Measurements from ENCODE around the gene CYP4Z1. TPM values are rescaled to one million over a fixed set of nuclear protein-coding genes. Genes with fewer than 3 reads are reported as not detected.

CYP4Z1 gene
- 0.42 TPM for total RNA-seq
- polyA plus RNA-seq = 1.7 TPM
- long read RNA-seq, donor 1 = 0 reads
- long read RNA-seq, donor 2 = 0 reads
- long read RNA-seq, donor 3 = 0 reads
- long read RNA-seq, donor 4 = 0 reads
- long read RNA-seq, donor 5 = 0 reads
- long read RNA-seq, donor 6 = 0 reads
- long read RNA-seq, donor 7 = 0 reads
- long read RNA-seq, donor 8 = 0 reads
- long read RNA-seq, donor 9 = 0 reads
- long read RNA-seq, donor 10 = 0 reads

- Histone ChIP-seq H3K4me3 (ENCODE audit: low read length in 2 of 2) (no peak within 1 kb of the TSS), H3K27ac (ENCODE audit: low read depth in 1 of 2, low read length in 1 of 2) (no peak within 1 kb of the TSS), H3K4me1 (ENCODE audit: control insufficient read depth in 2 of 2, insufficient read depth in 2 of 2, low read length in 2 of 2) (no peaks in the 10 kb centered on the region)
These were observed at the start of gene CYP4Z1 for GRCh38 chr1:47067097-47067594. TSS of gene CYP4Z1 (plus strand) at chr1:47067231. CDS start at chr1:47067491, 260 bp downstream.

DNA sequence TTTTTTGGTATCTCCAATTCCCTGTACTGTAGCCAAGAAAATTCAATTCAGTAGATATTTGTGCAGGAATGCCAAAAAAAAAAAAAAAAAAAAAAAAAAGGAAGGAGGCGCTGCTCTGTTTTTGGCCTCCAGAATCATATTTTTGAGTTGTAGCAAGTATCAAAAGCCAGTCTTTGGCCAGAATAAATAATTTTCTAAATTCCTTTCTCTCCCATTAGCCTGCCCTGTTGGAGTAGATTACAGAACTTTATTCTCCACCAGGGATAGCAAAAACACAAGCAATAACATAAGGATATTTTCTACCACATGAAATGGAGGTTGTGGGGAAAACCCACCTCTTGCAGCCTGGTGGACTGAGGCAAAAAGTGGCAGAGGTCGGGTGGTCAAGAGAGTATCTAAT, 46.0 kb upstream of the CYP4Z1 start:
- no peak for DNase-seq (ENCODE audit: low read depth in 6 of 9, low spot score in 9 of 9)
- Histone ChIP-seq H3K36me3 (ENCODE audit: control insufficient read depth in 2 of 2, insufficient read depth in 2 of 2, low read length in 1 of 2) (no peaks in the 10 kb centered on the region), H3K27me3 (ENCODE audit: control insufficient read depth in 2 of 2, insufficient read depth in 1 of 2, low read length in 1 of 2) (peaks cover 18 to 30% of the 10 kb centered on the region in 2 donors), H3K9me3 (ENCODE audit: control insufficient read depth in 2 of 2, insufficient read depth in 1 of 2, low read length in 1 of 2) (no peaks in the 10 kb centered on the region), H3K27ac (ENCODE audit: low read depth in 1 of 2, low read length in 1 of 2) (no peak overlapping the region), H3K4me3 (ENCODE audit: low read length in 2 of 2) (no peak overlapping the region), H3K4me1 (ENCODE audit: control insufficient read depth in 2 of 2, insufficient read depth in 2 of 2, low read length in 2 of 2) (no peaks in the 10 kb centered on the region)
- 90% methylated on average over 2 of the region's 2 CpGs for WGBS

More at GRCh38 chr1:47067097-47067594, at the start of gene CYP4Z1:
- DNase-seq (ENCODE audit: low read depth in 6 of 9, low spot score in 9 of 9) = no peak
- Histone ChIP-seq H3K9me3 (ENCODE audit: control insufficient read depth in 2 of 2, insufficient read depth in 1 of 2, low read length in 1 of 2) (no peaks in the 10 kb centered on the region), H3K36me3 (ENCODE audit: control insufficient read depth in 2 of 2, insufficient read depth in 2 of 2, low read length in 1 of 2) (no peaks in the 10 kb centered on the region), H3K27me3 (ENCODE audit: control insufficient read depth in 2 of 2, insufficient read depth in 1 of 2, low read length in 1 of 2) (no peaks in the 10 kb centered on the region)

GRCh38 chr1:47023268-47024140, 43.5 kb upstream of the CYP4Z1 start, which contains the start of gene CYP4X1:
TSS of gene CYP4X1 (plus strand) at chr1:47023669. CDS start at chr1:47023818, 149 bp downstream.
- Histone ChIP-seq H3K4me3 (ENCODE audit: low read length in 2 of 2) (no peak within 1 kb of the TSS), H3K27ac (ENCODE audit: low read depth in 1 of 2, low read length in 1 of 2) (no peak within 1 kb of the TSS), H3K9me3 (ENCODE audit: control insufficient read depth in 2 of 2, insufficient read depth in 1 of 2, low read length in 1 of 2) (no peaks in the 10 kb centered on the region), H3K4me1 (ENCODE audit: control insufficient read depth in 2 of 2, insufficient read depth in 2 of 2, low read length in 2 of 2) (no peaks in the 10 kb centered on the region), H3K36me3 (ENCODE audit: control insufficient read depth in 2 of 2, insufficient read depth in 2 of 2, low read length in 1 of 2) (no peaks in the 10 kb centered on the region), H3K27me3 (ENCODE audit: control insufficient read depth in 2 of 2, insufficient read depth in 1 of 2, low read length in 1 of 2) (peaks cover 18 to 30% of the 10 kb centered on the region in 2 donors)
- WGBS = 8% methylated on average over 49 of the region's 49 CpGs
- no peak for DNase-seq (ENCODE audit: low read depth in 6 of 9, low spot score in 9 of 9)

DNA sequence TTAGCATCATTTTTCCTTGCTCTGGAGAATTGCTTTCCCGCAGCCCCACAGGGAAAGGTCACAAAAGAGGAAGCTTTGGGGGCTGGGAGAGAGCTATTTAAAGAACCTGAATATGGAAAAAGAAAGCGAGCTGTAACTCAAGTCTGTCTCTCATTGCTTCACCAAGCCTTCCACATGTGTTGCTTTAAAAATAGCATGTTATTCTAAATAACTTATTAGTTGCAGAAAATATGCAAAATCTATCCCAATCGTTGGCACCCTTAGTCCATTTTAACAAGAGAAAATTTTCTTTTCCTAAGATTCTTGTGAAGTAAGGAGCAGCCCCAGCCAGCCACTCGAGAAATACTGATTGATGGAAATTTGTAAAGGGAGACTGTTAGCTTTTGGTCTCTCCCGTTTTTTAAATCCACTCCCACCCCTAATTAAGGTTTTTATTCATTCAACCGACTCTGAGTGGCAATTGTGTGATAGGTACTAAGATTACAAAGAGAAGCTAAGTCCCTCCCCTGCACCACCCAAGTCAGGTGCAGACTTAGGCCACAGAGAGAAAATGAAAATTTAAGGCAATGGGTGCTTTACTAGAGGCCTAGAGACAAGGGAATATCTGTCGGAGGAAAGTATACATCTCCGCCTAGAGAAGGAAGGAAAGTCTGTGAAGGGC, 42.8 kb upstream of the CYP4Z1 start:
- H3K27ac ChIP-seq (ENCODE audit: low read depth in 1 of 2, low read length in 1 of 2) = no peak overlapping the region

DNA sequence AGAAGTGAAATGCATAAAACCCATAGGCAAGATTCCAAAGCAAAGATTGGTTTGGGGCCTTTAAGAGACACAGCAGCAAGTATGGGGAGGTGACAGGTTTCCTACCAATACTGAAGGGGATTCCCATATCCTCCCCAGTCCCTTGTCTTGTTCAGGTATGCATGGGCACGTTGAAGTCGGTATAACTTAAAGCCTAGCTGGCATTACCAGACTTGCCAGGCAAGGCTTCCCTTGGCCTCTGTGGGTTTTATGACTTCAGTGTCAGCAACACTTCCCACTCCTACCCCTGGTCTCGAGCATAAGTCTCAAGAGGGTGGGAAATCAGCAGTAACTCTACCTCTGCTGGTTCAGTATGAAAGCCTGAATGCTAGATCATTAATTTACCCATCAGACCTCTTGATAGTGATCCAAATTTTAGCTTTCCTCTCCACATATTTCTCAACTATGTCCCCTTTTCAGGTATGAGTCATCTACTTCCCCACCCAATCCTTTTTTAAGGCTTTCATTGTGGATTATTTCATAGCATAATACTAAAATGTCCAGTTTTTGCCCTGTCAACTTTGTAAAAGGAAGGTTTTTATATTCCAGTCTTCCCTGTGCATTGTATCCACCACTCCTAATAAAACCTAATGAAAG, 36.7 kb upstream of the CYP4Z1 start:
- H3K27me3 ChIP-seq (ENCODE audit: control insufficient read depth in 2 of 2, insufficient read depth in 1 of 2, low read length in 1 of 2) = no peaks in the 10 kb centered on the region
- 82% methylated on average over 3 of the region's 3 CpGs for whole genome bisulfite sequencing
- H3K36me3 ChIP-seq (ENCODE audit: control insufficient read depth in 2 of 2, insufficient read depth in 2 of 2, low read length in 1 of 2) = no peaks in the 10 kb centered on the region
- no peaks in the 10 kb centered on the region for H3K4me1 ChIP-seq (ENCODE audit: control insufficient read depth in 2 of 2, insufficient read depth in 2 of 2, low read length in 2 of 2)
- H3K4me3 ChIP-seq (ENCODE audit: low read length in 2 of 2) = no peak overlapping the region
- no peak for DNase-seq (ENCODE audit: low read depth in 6 of 9, low spot score in 9 of 9)
- H3K9me3 ChIP-seq (ENCODE audit: control insufficient read depth in 2 of 2, insufficient read depth in 1 of 2, low read length in 1 of 2) = no peaks in the 10 kb centered on the region
- no peak overlapping the region for H3K27ac ChIP-seq (ENCODE audit: low read depth in 1 of 2, low read length in 1 of 2)

More for the DNA sequence above, 42.8 kb upstream of the CYP4Z1 start:
- H3K4me3 ChIP-seq (ENCODE audit: low read length in 2 of 2) = no peak overlapping the region
- no peak for DNase-seq (ENCODE audit: low read depth in 6 of 9, low spot score in 9 of 9)
- H3K9me3 ChIP-seq (ENCODE audit: control insufficient read depth in 2 of 2, insufficient read depth in 1 of 2, low read length in 1 of 2) = no peaks in the 10 kb centered on the region
- peaks cover 18 to 30% of the 10 kb centered on the region in 2 donors for H3K27me3 ChIP-seq (ENCODE audit: control insufficient read depth in 2 of 2, insufficient read depth in 1 of 2, low read length in 1 of 2)
- WGBS = 43% methylated on average over 8 of the region's 8 CpGs
- no peaks in the 10 kb centered on the region for H3K4me1 ChIP-seq (ENCODE audit: control insufficient read depth in 2 of 2, insufficient read depth in 2 of 2, low read length in 2 of 2)
- H3K36me3 ChIP-seq (ENCODE audit: control insufficient read depth in 2 of 2, insufficient read depth in 2 of 2, low read length in 1 of 2) = no peaks in the 10 kb centered on the region

DNA sequence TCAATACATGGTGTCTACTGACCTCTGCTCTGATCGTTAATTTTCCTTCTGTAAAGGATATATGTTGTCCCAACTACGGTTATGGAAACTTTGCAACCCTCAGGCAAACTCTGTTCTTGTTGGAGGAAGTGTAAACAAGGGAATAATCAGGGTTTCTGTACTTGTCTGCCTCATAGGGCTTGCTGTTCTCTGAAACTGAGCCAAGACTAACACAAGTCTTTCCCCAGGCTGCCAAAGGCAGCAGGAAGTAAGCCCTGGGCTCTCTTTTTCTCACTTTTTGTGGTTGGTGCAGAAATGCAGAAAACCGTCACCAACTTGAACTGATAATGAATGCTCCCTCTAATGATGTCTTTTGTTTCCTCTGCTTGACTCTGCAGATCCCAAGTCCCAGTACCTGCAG, 36.0 kb upstream of the CYP4Z1 start:
- H3K27ac ChIP-seq (ENCODE audit: low read depth in 1 of 2, low read length in 1 of 2) = no peak overlapping the region
- 60% methylated on average over 3 of the region's 3 CpGs for WGBS
- no peaks in the 10 kb centered on the region for H3K27me3 ChIP-seq (ENCODE audit: control insufficient read depth in 2 of 2, insufficient read depth in 1 of 2, low read length in 1 of 2)
- no peak overlapping the region for H3K4me3 ChIP-seq (ENCODE audit: low read length in 2 of 2)
- H3K36me3 ChIP-seq (ENCODE audit: control insufficient read depth in 2 of 2, insufficient read depth in 2 of 2, low read length in 1 of 2) = no peaks in the 10 kb centered on the region
- H3K9me3 ChIP-seq (ENCODE audit: control insufficient read depth in 2 of 2, insufficient read depth in 1 of 2, low read length in 1 of 2) = no peaks in the 10 kb centered on the region
- no peaks in the 10 kb centered on the region for H3K4me1 ChIP-seq (ENCODE audit: control insufficient read depth in 2 of 2, insufficient read depth in 2 of 2, low read length in 2 of 2)
- DNase-seq (ENCODE audit: low read depth in 6 of 9, low spot score in 9 of 9) = no peak

DNA sequence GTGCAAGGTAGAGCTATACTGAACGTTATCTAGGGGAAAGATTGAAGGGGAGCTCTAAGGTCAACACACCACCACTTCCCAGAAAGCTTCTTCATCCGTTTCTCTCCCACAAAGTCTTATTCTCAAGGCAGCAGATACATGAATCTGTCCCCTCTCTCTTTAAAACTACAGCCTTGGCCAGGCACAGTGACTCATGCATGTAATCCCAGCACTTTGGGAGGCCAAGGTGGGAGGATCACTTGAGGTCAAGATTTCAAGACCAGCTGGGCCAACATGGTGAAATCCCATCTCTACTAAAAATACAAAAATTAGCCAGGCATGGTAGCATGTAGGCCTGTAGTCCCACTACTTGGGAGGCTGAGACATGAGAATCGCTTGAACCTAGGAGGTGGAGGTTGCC, 35.4 kb upstream of the CYP4Z1 start:
- Histone ChIP-seq H3K27ac (ENCODE audit: low read depth in 1 of 2, low read length in 1 of 2) (no peak overlapping the region), H3K9me3 (ENCODE audit: control insufficient read depth in 2 of 2, insufficient read depth in 1 of 2, low read length in 1 of 2) (no peaks in the 10 kb centered on the region), H3K4me1 (ENCODE audit: control insufficient read depth in 2 of 2, insufficient read depth in 2 of 2, low read length in 2 of 2) (no peaks in the 10 kb centered on the region), H3K27me3 (ENCODE audit: control insufficient read depth in 2 of 2, insufficient read depth in 1 of 2, low read length in 1 of 2) (no peaks in the 10 kb centered on the region), H3K36me3 (ENCODE audit: control insufficient read depth in 2 of 2, insufficient read depth in 2 of 2, low read length in 1 of 2) (no peaks in the 10 kb centered on the region), H3K4me3 (ENCODE audit: low read length in 2 of 2) (no peak overlapping the region)
- WGBS = 82% methylated on average over 3 of the region's 3 CpGs
- no peak for DNase-seq (ENCODE audit: low read depth in 6 of 9, low spot score in 9 of 9)

GRCh38 chr1:47036764-47037163, 30.3 kb upstream of the CYP4Z1 start:
- Histone ChIP-seq H3K4me3 (ENCODE audit: low read length in 2 of 2) (no peak overlapping the region), H3K27me3 (ENCODE audit: control insufficient read depth in 2 of 2, insufficient read depth in 1 of 2, low read length in 1 of 2) (no peaks in the 10 kb centered on the region), H3K9me3 (ENCODE audit: control insufficient read depth in 2 of 2, insufficient read depth in 1 of 2, low read length in 1 of 2) (no peaks in the 10 kb centered on the region), H3K36me3 (ENCODE audit: control insufficient read depth in 2 of 2, insufficient read depth in 2 of 2, low read length in 1 of 2) (no peaks in the 10 kb centered on the region), H3K4me1 (ENCODE audit: control insufficient read depth in 2 of 2, insufficient read depth in 2 of 2, low read length in 2 of 2) (no peaks in the 10 kb centered on the region), H3K27ac (ENCODE audit: low read depth in 1 of 2, low read length in 1 of 2) (no peak overlapping the region)
- 99% methylated on average over 1 of the region's 1 CpG for WGBS
- no peak for DNase-seq (ENCODE audit: low read depth in 6 of 9, low spot score in 9 of 9)

All from thymus (tissue), 14 donors.